Measurements from ENCODE around the gene RIMBP3B.
"Not testable (repeated sequence)": the region's sequence is repeated elsewhere in the genome, so short reads cannot be mapped to it uniquely, and the experiment has no call there.

The RIMBP3B gene

DNA sequence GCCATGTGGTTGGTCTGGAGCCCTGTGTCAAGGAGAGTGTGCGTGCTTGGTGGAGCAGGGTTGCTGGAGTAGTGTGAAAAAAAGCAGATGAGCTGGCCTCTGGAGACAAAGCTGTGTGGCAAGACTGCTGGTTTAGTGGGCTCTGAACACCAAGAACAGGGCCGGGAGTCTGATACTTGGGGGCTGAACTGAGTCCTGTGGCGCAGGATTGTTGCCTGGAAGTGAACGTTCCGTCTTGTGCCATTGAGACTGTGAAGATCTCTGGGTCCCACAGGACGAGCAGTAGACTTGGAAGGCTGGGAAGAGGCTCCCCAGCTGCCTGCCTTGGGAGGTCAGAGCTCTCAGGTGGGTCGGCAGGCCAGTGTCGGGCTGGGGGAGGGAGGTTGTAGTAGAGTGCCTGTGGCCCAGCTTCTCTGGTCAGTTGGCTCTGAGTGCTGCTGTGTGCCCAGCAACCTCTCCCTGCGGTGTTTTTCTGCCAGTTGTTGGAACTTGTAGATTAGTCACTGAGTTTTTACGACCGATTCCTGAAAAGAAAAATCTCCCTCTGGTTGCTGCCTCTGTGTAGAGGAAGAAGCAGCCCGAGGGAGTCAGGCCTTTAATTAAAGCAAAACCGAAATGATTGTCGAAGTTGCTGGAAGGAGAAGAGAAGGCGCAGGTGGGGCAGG, 35.6 kb downstream of the RIMBP3B start:
- not testable (repeated sequence) for DNase-seq (ENCODE audit: low spot score)

DNA sequence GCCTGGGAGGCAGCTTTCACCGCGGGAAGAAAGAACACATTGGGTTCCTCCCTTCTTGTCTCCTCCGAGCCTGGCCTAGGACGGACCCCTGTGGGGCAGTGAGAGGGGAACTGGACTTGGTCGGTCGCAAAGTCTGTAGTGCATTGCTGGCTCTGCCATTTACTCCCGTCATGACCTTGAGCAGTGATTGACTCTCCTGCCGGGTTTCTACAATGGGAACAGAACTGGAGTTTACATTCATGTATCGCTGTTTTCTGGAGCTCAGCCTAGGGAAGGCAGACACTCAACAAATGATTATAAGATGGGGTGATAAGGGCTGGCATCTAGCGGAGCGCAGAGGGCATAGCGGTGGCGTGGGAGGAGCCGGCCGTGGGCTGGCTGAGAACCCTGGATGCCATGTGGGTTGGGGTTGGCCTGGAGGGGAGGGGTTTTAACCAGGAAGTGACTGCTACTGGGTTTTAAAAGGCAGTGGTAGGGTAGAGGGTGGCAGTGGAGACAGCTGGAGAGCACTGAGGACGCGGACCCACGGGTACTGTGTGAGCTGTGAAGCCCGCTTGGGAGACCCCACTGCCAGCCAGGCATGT, 36.7 kb downstream of the RIMBP3B start:
- DNase-seq (ENCODE audit: low spot score): not testable (repeated sequence)

DNA sequence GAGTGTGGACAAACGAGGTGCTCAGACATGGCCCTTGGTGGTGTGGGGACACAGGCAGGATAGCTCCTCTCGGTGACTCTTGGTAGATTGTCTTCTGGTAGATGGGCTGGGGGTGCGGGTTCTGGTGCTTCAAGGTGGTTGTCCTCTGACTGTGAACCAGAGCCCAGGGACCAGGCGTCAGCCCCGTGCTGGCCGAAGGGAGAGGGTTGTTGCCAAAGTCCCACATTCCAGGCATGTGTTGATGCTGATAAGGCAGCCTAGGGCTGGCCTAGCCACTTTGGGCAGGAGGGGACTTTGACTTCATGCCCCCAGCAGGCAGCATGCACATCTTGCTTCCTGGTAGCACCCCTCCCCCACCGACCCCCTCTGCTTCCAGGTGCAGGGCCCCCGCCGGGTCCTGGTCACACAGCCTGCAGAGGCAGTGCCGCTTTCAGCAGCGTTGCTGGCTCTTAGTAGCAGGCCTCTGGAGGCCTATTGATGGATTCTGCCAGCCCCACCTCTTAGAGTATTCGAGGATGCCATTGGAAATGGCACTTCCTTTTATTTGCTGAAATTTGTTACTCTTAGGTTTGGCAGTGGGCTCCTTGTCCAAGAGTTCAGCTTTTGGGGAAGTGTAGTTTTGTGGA, 40.6 kb downstream of the RIMBP3B start:
- not testable (repeated sequence) for DNase-seq (ENCODE audit: low spot score)

DNA sequence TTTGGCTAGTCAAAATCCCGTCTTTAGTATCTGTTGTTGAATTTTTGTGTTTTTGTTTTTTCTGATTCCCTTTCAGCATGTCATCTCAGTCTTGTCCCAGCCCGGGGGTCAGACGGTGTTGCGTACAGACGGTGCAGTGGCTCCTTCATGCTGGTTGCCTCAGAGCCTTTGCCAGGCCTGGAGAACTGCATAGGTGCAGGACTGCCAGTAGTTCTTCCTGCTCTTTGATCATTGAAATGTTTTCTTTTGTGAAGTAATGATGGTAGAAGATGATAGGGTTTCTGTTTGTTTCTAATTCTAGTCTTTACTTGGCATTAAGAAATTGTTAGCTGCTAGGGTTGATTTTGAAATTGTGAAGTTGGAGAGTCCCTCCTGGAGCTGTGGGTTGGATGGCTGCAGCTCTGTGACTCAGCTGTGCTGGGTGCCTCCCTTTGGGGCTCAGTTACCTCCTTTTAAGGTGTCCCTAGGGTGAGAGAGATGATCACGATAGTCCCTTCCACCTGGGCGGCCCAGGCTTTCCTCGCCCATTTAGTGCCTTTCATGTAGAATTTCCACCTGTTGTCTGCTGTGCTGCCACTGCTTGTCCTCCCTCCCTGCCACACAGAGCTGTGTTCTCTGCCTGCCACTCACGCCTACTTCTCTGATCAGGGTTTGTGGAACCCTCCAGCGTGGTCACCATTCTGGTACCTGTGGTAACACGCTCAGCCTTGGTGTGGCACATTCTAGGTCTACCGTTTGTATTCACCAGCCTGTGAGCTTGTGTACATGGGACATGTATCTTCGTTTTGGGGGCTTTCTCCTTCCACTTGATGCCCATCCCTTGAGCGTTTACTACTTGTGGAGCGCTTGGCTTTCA, 51.1 kb downstream of the RIMBP3B start:
- DNase-seq (ENCODE audit: low spot score): not testable (repeated sequence)

DNA sequence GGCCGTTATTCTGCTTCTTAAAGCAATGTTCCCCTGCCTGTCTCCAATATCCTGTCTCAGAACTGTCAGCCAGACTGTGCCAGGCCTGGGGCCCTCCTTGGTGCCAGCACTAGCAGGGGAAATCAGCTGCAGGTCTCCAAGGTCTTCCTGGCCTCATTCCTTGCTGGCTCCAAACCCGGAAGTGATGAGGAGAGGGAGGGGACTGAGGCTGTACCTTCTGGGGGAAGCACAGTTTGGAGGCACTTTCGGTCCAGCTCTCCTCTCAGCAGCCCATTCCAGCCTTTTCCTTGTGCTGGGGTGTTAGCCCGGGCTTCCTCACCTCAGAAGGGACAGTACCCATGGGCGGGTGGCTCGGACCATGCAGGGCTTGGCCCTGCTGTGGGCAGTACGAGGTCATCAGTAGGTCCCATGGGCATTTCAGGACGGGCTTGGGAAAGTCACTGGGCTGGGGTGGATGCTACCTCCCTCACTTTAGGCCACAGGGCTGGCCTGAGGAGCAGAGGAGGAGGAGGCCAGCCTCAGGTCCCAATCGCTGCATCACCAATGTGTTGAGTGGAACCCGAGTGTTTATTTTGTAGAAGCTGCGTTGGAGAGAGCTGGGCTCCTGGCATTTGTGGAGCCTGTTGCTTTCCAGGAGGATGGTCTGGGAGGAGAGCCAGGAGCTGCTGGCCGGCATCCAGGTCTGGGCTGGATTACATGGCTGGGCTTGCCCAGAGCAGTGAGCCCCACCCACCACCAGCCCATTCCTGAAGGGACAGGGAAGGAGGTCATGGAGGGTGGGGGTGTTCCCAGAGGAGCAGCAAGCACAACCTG, 52.7 kb downstream of the RIMBP3B start:
- not testable (repeated sequence) for DNase-seq (ENCODE audit: low spot score)

DNA sequence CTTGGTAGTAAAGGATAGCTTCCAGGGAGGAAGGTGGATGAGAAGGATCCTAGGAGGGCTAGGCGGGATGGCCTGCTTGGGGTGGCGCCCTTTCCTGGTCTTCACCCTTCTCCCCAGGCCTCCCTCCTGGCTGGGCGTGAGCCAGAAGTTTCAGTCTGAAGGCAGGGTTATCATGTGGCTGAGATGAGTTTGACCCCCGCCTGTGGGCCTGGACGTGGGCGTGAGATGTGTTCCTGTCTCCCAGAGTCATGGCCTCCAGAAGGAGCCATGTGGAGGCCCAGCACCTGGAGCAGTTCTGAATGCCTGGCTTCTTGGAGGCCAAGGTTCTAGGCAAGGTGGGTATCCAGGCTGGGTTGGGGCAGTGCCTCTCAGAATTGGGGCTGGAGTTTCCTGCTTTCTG, 54.5 kb downstream of the RIMBP3B start:
- not testable (repeated sequence) for DNase-seq (ENCODE audit: low spot score)

All from CD4-positive, alpha-beta T cell treated with Interleukin-6 at 100 ng/mL for 8 hours (primary cell).